Panc1 (cell line): ENCODE data around the gene PCDHGA1.

Experiments used
- CTCF ChIP-seq: fragments of 450-650 bp; IDR thresholded peaks from 2 replicates; pipeline ENCODE4 v1.5.1; 2017; ENCODE audit warnings: mild to moderate bottlenecking
- POLR2AphosphoS5 ChIP-seq: IDR thresholded peaks from 2 replicates; pipeline ENCODE4 v1.6.1; 2012; ENCODE audit warnings: mild to moderate bottlenecking, low read depth, low read length, moderate library complexity
- SIN3A ChIP-seq: IDR thresholded peaks from 2 replicates; pipeline ENCODE4 v1.6.1; 2012; ENCODE audit warnings: low read depth, mild to moderate bottlenecking, low read length, moderate library complexity, borderline replicate concordance; ENCODE audit not compliant: insufficient read depth

GRCh38 chr5:141371572-141372475 is 41.5 kb downstream of the PCDHGA1 start:
- TF ChIP-seq POLR2AphosphoS5 (no peak), SIN3A (no peak), CTCF (no peak)
